ENCODE results near the gene NTM. TPM values are rescaled to one million over a fixed set of nuclear protein-coding genes. Genes with fewer than 3 reads are reported as not detected.
A peak's percentile ranks its signal among the peaks of the same experiment; 100 is the strongest.

Gene NTM
- total RNA-seq, 1 experiment from 2014 or later, result 2.7 TPM

GRCh38 chr11:131875611-131876010 lies 505.2 kb downstream of the NTM start:
- no peak overlapping the region for H3K4me3 ChIP-seq (ENCODE audit: insufficient read depth, low read depth, low read length)
- DNase-seq, result no peak

GRCh38 chr11:131877246-131877942 lies 507.0 kb downstream of the NTM start:
- Histone ChIP-seq H3K36me3 (replicated peaks; ENCODE audit: control insufficient read depth, insufficient read depth, low read length) (no peaks in the 10 kb centered on the region), H3K4me3 (ENCODE audit: insufficient read depth, low read depth, low read length) (no peak overlapping the region), H3K27me3 (ENCODE audit: control insufficient read depth, insufficient read depth, low read length) (no peaks in the 10 kb centered on the region)
- no peak for DNase-seq

More at GRCh38 chr11:131875611-131876010, 505.2 kb downstream of the NTM start:
- Histone ChIP-seq H3K36me3 (replicated peaks; ENCODE audit: control insufficient read depth, insufficient read depth, low read length) (no peaks in the 10 kb centered on the region), H3K27me3 (ENCODE audit: control insufficient read depth, insufficient read depth, low read length) (no peaks in the 10 kb centered on the region)

GRCh38 chr11:131880316-131880715 lies 509.9 kb downstream of the NTM start:
- no peaks in the 10 kb centered on the region for H3K27me3 ChIP-seq (ENCODE audit: control insufficient read depth, insufficient read depth, low read length)
- no peak overlapping the region for H3K4me3 ChIP-seq (ENCODE audit: insufficient read depth, low read depth, low read length)
- DNase-seq, result no peak
- H3K36me3 ChIP-seq (replicated peaks; ENCODE audit: control insufficient read depth, insufficient read depth, low read length), result no peaks in the 10 kb centered on the region

- H3K36me3 ChIP-seq (replicated peaks; ENCODE audit: control insufficient read depth, insufficient read depth, low read length), result no peaks in the 10 kb centered on the region
- no peak for DNase-seq
- no peaks in the 10 kb centered on the region for H3K27me3 ChIP-seq (ENCODE audit: control insufficient read depth, insufficient read depth, low read length)
- H3K4me3 ChIP-seq (ENCODE audit: insufficient read depth, low read depth, low read length), result no peak overlapping the region
Measured at GRCh38 chr11:131880976-131881375, 510.6 kb downstream of the NTM start.

GRCh38 chr11:131883332-131883731 lies 512.9 kb downstream of the NTM start:
- DNase-seq, result no peak
- no peaks in the 10 kb centered on the region for H3K27me3 ChIP-seq (ENCODE audit: control insufficient read depth, insufficient read depth, low read length)
- no peak overlapping the region for H3K4me3 ChIP-seq (ENCODE audit: insufficient read depth, low read depth, low read length)
- no peaks in the 10 kb centered on the region for H3K36me3 ChIP-seq (replicated peaks; ENCODE audit: control insufficient read depth, insufficient read depth, low read length)

- no peak overlapping the region for H3K4me3 ChIP-seq (ENCODE audit: insufficient read depth, low read depth, low read length)
- no peak for DNase-seq
- H3K27me3 ChIP-seq (ENCODE audit: control insufficient read depth, insufficient read depth, low read length), result no peaks in the 10 kb centered on the region
- no peaks in the 10 kb centered on the region for H3K36me3 ChIP-seq (replicated peaks; ENCODE audit: control insufficient read depth, insufficient read depth, low read length)
Measured at GRCh38 chr11:131884461-131885073, 514.2 kb downstream of the NTM start.

GRCh38 chr11:131885431-131885830 lies 515.0 kb downstream of the NTM start:
- Histone ChIP-seq H3K27me3 (ENCODE audit: control insufficient read depth, insufficient read depth, low read length) (no peaks in the 10 kb centered on the region), H3K4me3 (ENCODE audit: insufficient read depth, low read depth, low read length) (no peak overlapping the region), H3K36me3 (replicated peaks; ENCODE audit: control insufficient read depth, insufficient read depth, low read length) (no peaks in the 10 kb centered on the region)
- DNase-seq, result no peak

GRCh38 chr11:131886201-131886600 lies 515.8 kb downstream of the NTM start:
- DNase-seq, result no peak
- H3K36me3 ChIP-seq (replicated peaks; ENCODE audit: control insufficient read depth, insufficient read depth, low read length), result no peaks in the 10 kb centered on the region
- H3K27me3 ChIP-seq (ENCODE audit: control insufficient read depth, insufficient read depth, low read length), result no peaks in the 10 kb centered on the region
- no peak overlapping the region for H3K4me3 ChIP-seq (ENCODE audit: insufficient read depth, low read depth, low read length)

- no peak for DNase-seq
- H3K36me3 ChIP-seq (replicated peaks; ENCODE audit: control insufficient read depth, insufficient read depth, low read length), result no peaks in the 10 kb centered on the region
- H3K4me3 ChIP-seq (ENCODE audit: insufficient read depth, low read depth, low read length), result no peak overlapping the region
- H3K27me3 ChIP-seq (ENCODE audit: control insufficient read depth, insufficient read depth, low read length), result no peaks in the 10 kb centered on the region
Measured at GRCh38 chr11:131888230-131888855, 517.9 kb downstream of the NTM start.

GRCh38 chr11:131889146-131889577 lies 518.7 kb downstream of the NTM start:
- no peaks in the 10 kb centered on the region for H3K27me3 ChIP-seq (ENCODE audit: control insufficient read depth, insufficient read depth, low read length)
- DNase-seq, result no peak
- H3K4me3 ChIP-seq (ENCODE audit: insufficient read depth, low read depth, low read length), result no peak overlapping the region
- no peaks in the 10 kb centered on the region for H3K36me3 ChIP-seq (replicated peaks; ENCODE audit: control insufficient read depth, insufficient read depth, low read length)

- Histone ChIP-seq H3K4me3 (ENCODE audit: insufficient read depth, low read depth, low read length) (no peak overlapping the region), H3K36me3 (replicated peaks; ENCODE audit: control insufficient read depth, insufficient read depth, low read length) (no peaks in the 10 kb centered on the region), H3K27me3 (ENCODE audit: control insufficient read depth, insufficient read depth, low read length) (no peaks in the 10 kb centered on the region)
- DNase-seq, result peak; percentile 49
Measured at GRCh38 chr11:131889760-131890581, 519.6 kb downstream of the NTM start.

- DNase-seq, result no peak
- Histone ChIP-seq H3K36me3 (replicated peaks; ENCODE audit: control insufficient read depth, insufficient read depth, low read length) (no peaks in the 10 kb centered on the region), H3K27me3 (ENCODE audit: control insufficient read depth, insufficient read depth, low read length) (no peaks in the 10 kb centered on the region), H3K4me3 (ENCODE audit: insufficient read depth, low read depth, low read length) (no peak overlapping the region)
Measured at GRCh38 chr11:131893103-131893890, 522.9 kb downstream of the NTM start.

GRCh38 chr11:131893988-131894387 lies 523.6 kb downstream of the NTM start:
- H3K27me3 ChIP-seq (ENCODE audit: control insufficient read depth, insufficient read depth, low read length), result no peaks in the 10 kb centered on the region
- H3K4me3 ChIP-seq (ENCODE audit: insufficient read depth, low read depth, low read length), result no peak overlapping the region
- H3K36me3 ChIP-seq (replicated peaks; ENCODE audit: control insufficient read depth, insufficient read depth, low read length), result no peaks in the 10 kb centered on the region
- no peak for DNase-seq
